ENCODE data around the gene PCAT7. TPM values are rescaled to one million over a fixed set of nuclear protein-coding genes. Genes with fewer than 3 reads are reported as not detected.
A peak's percentile ranks its signal among the peaks of the same experiment; 100 is the strongest.

The PCAT7 gene
- total RNA-seq, 6 donors from 2014 or later = 0.10 to 0.24 TPM; not detected in 4

- TF ChIP-seq EP300 (IDR thresholded peaks at IDR 0.05) = no peak
- TF ChIP-seq POLR2A (IDR thresholded peaks at IDR 0.05) = no peak
- TF ChIP-seq CTCF (IDR thresholded peaks at IDR 0.05) = no peak
- TF ChIP-seq POLR2AphosphoS5 (IDR thresholded peaks at IDR 0.05) = no peak
- ATAC-seq (ENCODE audit: low FRiP score in 2 of 2) (peak in 1 of 2 donors; percentile 29), DNase-seq (no peak)
- WGBS, 2 donors = 75 to 87% methylated on average over 2 of the region's 2 CpGs
- Histone ChIP-seq H3K9me3 (no peaks in the 10 kb centered on the region), H3K36me3 (no peaks in the 10 kb centered on the region), H3K27me3 (no peaks in the 10 kb centered on the region), H3K27ac (no peak overlapping the region), H3K4me3 (no peak overlapping the region), H3K4me1 (no peaks in the 10 kb centered on the region)
These were observed 21.2 kb downstream of the PCAT7 start for GRCh38 chr9:94576131-94576530.

- H3K4me1 ChIP-seq = no peaks in the 10 kb centered on the region
- H3K4me3 ChIP-seq = no peak overlapping the region
- ATAC-seq (ENCODE audit: low FRiP score in 2 of 2) = no peak
- WGBS, 2 donors = 6 to 31% methylated on average over 1 of the region's 1 CpG
- no peak for DNase-seq
- TF ChIP-seq EP300 (IDR thresholded peaks at IDR 0.05) = no peak
- TF ChIP-seq POLR2A (IDR thresholded peaks at IDR 0.05) = no peak
- no peak for TF ChIP-seq CTCF (IDR thresholded peaks at IDR 0.05)
- no peaks in the 10 kb centered on the region for H3K27me3 ChIP-seq
- H3K36me3 ChIP-seq = no peaks in the 10 kb centered on the region
- no peaks in the 10 kb centered on the region for H3K9me3 ChIP-seq
- no peak overlapping the region for H3K27ac ChIP-seq
These were observed 22.2 kb downstream of the PCAT7 start for GRCh38 chr9:94577036-94577435.

GRCh38 chr9:94577571-94577970 is 22.7 kb downstream of the PCAT7 start:
- DNase-seq (no peak), ATAC-seq (ENCODE audit: low FRiP score in 2 of 2) (no peak)
- no peaks in the 10 kb centered on the region for H3K9me3 ChIP-seq
- TF ChIP-seq EP300 (IDR thresholded peaks at IDR 0.05) (no peak), CTCF (IDR thresholded peaks at IDR 0.05) (no peak), POLR2AphosphoS5 (IDR thresholded peaks at IDR 0.05) (no peak), POLR2A (IDR thresholded peaks at IDR 0.05) (no peak)
- H3K27ac ChIP-seq = no peak overlapping the region
- no peaks in the 10 kb centered on the region for H3K4me1 ChIP-seq
- 32 to 51% methylated on average over 2 of the region's 2 CpGs for WGBS, 2 donors
- H3K36me3 ChIP-seq = no peaks in the 10 kb centered on the region
- H3K4me3 ChIP-seq = no peak overlapping the region
- no peaks in the 10 kb centered on the region for H3K27me3 ChIP-seq

GRCh38 chr9:94581728-94582127 is 26.8 kb downstream of the PCAT7 start:
- TF ChIP-seq POLR2AphosphoS5 (IDR thresholded peaks at IDR 0.05) (no peak), POLR2A (IDR thresholded peaks at IDR 0.05) (no peak), EP300 (IDR thresholded peaks at IDR 0.05) (no peak), CTCF (IDR thresholded peaks at IDR 0.05) (no peak)

GRCh38 chr9:94584555-94584954 is 29.7 kb downstream of the PCAT7 start:
- peaks cover 0 to 7% (median 2%) of the 10 kb centered on the region in 4 donors for H3K4me1 ChIP-seq
- no peak for TF ChIP-seq POLR2A (IDR thresholded peaks at IDR 0.05)
- no peak for TF ChIP-seq EP300 (IDR thresholded peaks at IDR 0.05)
- no peak for TF ChIP-seq CTCF (IDR thresholded peaks at IDR 0.05)
- TF ChIP-seq POLR2AphosphoS5 (IDR thresholded peaks at IDR 0.05) = no peak
- H3K36me3 ChIP-seq = no peaks in the 10 kb centered on the region
- H3K4me3 ChIP-seq = no peak overlapping the region
- H3K27me3 ChIP-seq = no peaks in the 10 kb centered on the region
- H3K27ac ChIP-seq = no peak overlapping the region
- DNase-seq (no peak), ATAC-seq (ENCODE audit: low FRiP score in 2 of 2) (no peak)
- H3K9me3 ChIP-seq = no peaks in the 10 kb centered on the region
- WGBS, 2 donors = 70 to 83% methylated on average over 6 of the region's 6 CpGs

More at GRCh38 chr9:94581728-94582127, 26.8 kb downstream of the PCAT7 start:
- DNase-seq = no peak
- H3K27me3 ChIP-seq = no peaks in the 10 kb centered on the region
- no peaks in the 10 kb centered on the region for H3K9me3 ChIP-seq
- H3K27ac ChIP-seq = no peak overlapping the region
- no peaks in the 10 kb centered on the region for H3K36me3 ChIP-seq
- H3K4me1 ChIP-seq = peaks cover 0 to 4% (median 2%) of the 10 kb centered on the region in 4 donors
- WGBS, 2 donors = 89 to 98% methylated on average over 5 of the region's 5 CpGs
- ATAC-seq (ENCODE audit: low FRiP score in 2 of 2) = no peak
- no peak overlapping the region for H3K4me3 ChIP-seq

Measured in upper lobe of left lung (tissue), 6 donors.